Liver (tissue), 9 donors: ENCODE results near the gene NRF1. TPM values are rescaled to one million over a fixed set of nuclear protein-coding genes. Genes with fewer than 3 reads are reported as not detected.

ENCODE experiments used
- DNase-seq: peaks from one replicate; pipeline ENCODE4 v3.0.0-alpha.2; 2017; ENCODE audit warnings: low spot score
- H3K27ac ChIP-seq, 2 donors: one replicate each; pipeline ENCODE4 v1.7.0; 2013; ENCODE audit warnings: inconsistent platforms in 2 of 2, low read length in 2 of 2, control low read depth in 1 of 2, low read depth in 1 of 2, mild to moderate bottlenecking in 1 of 2
- H3K27me3 ChIP-seq, 4 donors: one replicate each; pipeline versions ENCODE4 v1.6.1 to v1.7.0; 2013; ENCODE audit warnings: low read length in 3 of 4, inconsistent platforms in 1 of 4, mild to moderate bottlenecking in 1 of 4, moderate library complexity in 1 of 4; ENCODE audit not compliant: control insufficient read depth in 4 of 4, insufficient read depth in 4 of 4
- H3K36me3 ChIP-seq, 4 donors: one replicate each; pipeline versions ENCODE4 v1.6.1 to v1.7.0; 2013; ENCODE audit warnings: low read length in 3 of 4, mild to moderate bottlenecking in 3 of 4, low read depth in 1 of 4, moderate library complexity in 1 of 4; ENCODE audit not compliant: control insufficient read depth in 4 of 4, insufficient read depth in 3 of 4
- H3K4me1 ChIP-seq, 4 donors: one replicate each; pipeline versions ENCODE4 v1.6.1 to v1.7.0; 2013; ENCODE audit warnings: low read length in 3 of 4, mild to moderate bottlenecking in 3 of 4, moderate library complexity in 1 of 4; ENCODE audit not compliant: control insufficient read depth in 4 of 4, insufficient read depth in 4 of 4
- H3K4me3 ChIP-seq, 3 donors: one replicate each; pipeline versions ENCODE4 v1.6.1 to v1.7.0; 2013; ENCODE audit warnings: low read length in 3 of 3, control low read depth in 1 of 3, low read depth in 1 of 3, mild to moderate bottlenecking in 1 of 3
- H3K9ac ChIP-seq, 2 donors: one replicate each; pipeline ENCODE4 v1.7.0; 2013; ENCODE audit warnings: low read length in 2 of 2, mild to moderate bottlenecking in 2 of 2, moderate library complexity in 2 of 2, control low read depth in 1 of 2, low read depth in 1 of 2
- H3K9me3 ChIP-seq, 4 donors: one replicate each; pipeline versions ENCODE4 v1.6.1 to v1.7.0; 2013; ENCODE audit warnings: low read length in 3 of 4; ENCODE audit not compliant: control insufficient read depth in 4 of 4
- CTCF ChIP-seq: fragments of 150-350 bp; IDR thresholded peaks from 2 replicates; pipeline ENCODE4 v1.5.1; 2017; ENCODE audit warnings: improper control_type of control experiment, low read depth, low read length; ENCODE audit not compliant: missing input control
- FOXA1 ChIP-seq: IDR thresholded peaks from 2 replicates; pipeline ENCODE4 v1.6.1; 2016; ENCODE audit warnings: antibody characterized with exemption
- FOXA2 ChIP-seq: IDR thresholded peaks from 2 replicates; pipeline ENCODE4 v1.6.1; 2016; ENCODE audit warnings: antibody characterized with exemption
- GABPA ChIP-seq, 2 donors: IDR thresholded peaks in 1 of 2; conservative IDR thresholded peaks in 1 of 2; 2 replicates each; pipeline ENCODE4 v1.6.1; 2016; ENCODE audit warnings: antibody characterized with exemption in 2 of 2, mild to moderate bottlenecking in 1 of 2, moderate library complexity in 1 of 2
- HNF4A ChIP-seq, 2 donors: conservative IDR thresholded peaks; 2 replicates each; pipeline ENCODE4 v1.6.1; 2016; ENCODE audit warnings: antibody characterized with exemption in 2 of 2, mild to moderate bottlenecking in 2 of 2
- HNF4G ChIP-seq: IDR thresholded peaks from 2 replicates; pipeline ENCODE4 v1.6.1; 2016; ENCODE audit warnings: antibody characterized with exemption
- JUND ChIP-seq, 2 donors: IDR thresholded peaks; 2 replicates each; pipeline ENCODE4 v1.6.1; 2016; ENCODE audit warnings: antibody characterized with exemption in 2 of 2
- NR2F2 ChIP-seq: IDR thresholded peaks from 2 replicates; pipeline ENCODE4 v1.6.1; 2016; ENCODE audit warnings: antibody characterized with exemption
- RAD21 ChIP-seq, 2 donors: IDR thresholded peaks; 2 replicates each; pipeline ENCODE4 v1.6.1; 2016; ENCODE audit warnings: antibody characterized with exemption in 2 of 2, mild to moderate bottlenecking in 2 of 2
- RXRA ChIP-seq, 2 donors: IDR thresholded peaks; 2 replicates each; pipeline ENCODE4 v1.6.1; 2017 to 2018; ENCODE audit warnings: antibody characterized with exemption in 2 of 2, mild to moderate bottlenecking in 1 of 2
- TAF1 ChIP-seq: conservative IDR thresholded peaks from 2 replicates; pipeline ENCODE4 v1.6.1; 2016; ENCODE audit warnings: antibody characterized with exemption, mild to moderate bottlenecking
- YY1 ChIP-seq: IDR thresholded peaks from 2 replicates; pipeline ENCODE4 v1.6.1; 2016; ENCODE audit warnings: antibody characterized with exemption, mild to moderate bottlenecking
- ZBTB33 ChIP-seq: IDR thresholded peaks from 2 replicates; pipeline ENCODE4 v1.6.1; 2016; ENCODE audit warnings: antibody characterized with exemption
- WGBS: extraction: QIAGEN DNeasy Blood & Tissue Kit; methylation state at CpG from one replicate; pipeline ENCODE4 v1.1.7; 2013; 5-methylcytosine and 5-hydroxymethylcytosine counted together
- polyA plus RNA-seq, 2 donors: library from polyadenylated mRNA; stranded (reverse) in 1 of 2; unstranded in 1 of 2; fragments of 200-250 nt in 1 of 2; fragments of >200 nt in 1 of 2; fragmentation: Nextera tagmentation in 1 of 2; extraction: Ambion mirVana in 1 of 2; gene quantifications; one replicate each; pipeline versions ENCODE4 v1.2.1 to v1.2.3, GENCODE V29; 2013 to 2015
- total RNA-seq, 2 donors: library from RNA; depleted of rRNA; stranded (reverse); fragments of >200 nt; gene quantifications; one replicate each; pipeline ENCODE4 v1.2.3, GENCODE V29; 2014
- TF ChIP-seq, protein P1 (sequence below): IDR thresholded peaks from 2 replicates; pipeline ENCODE4 v1.6.1; 2016; ENCODE audit warnings: antibody characterized with exemption
- donor health status: healthy.
- donor health status: healthy.
- donor health status: healthy.
- donor health status: healthy.
- donor health status: healthy.

The NRF1 gene
- total and polyA plus RNA-seq, 4 donors = 1.3 to 14.8 (median 5.3) TPM

DNA sequence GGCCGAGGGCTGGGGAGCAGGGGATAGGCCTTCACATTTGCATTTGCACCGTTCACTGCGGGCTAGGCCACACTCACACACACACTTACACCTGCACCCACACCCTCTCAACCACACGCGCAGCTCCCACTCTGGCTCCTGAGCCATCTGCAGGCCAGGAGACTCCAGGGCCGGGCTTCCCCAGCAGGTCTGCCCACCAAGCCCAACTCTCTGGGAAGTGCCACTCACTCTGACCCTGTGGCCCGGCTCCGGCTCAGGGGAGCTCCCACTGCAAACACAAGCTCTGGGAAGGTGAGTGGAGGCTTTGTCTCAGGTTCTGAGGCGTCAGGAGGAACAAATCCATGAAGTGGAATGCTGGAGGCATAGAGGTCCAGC is 157.9 kb downstream of the NRF1 start (continued):
- TF ChIP-seq RAD21 (IDR thresholded peaks at IDR 0.05) (no peak), HNF4A (conservative IDR thresholded peaks at IDR 0.05) (no peak), GABPA (IDR thresholded peaks at IDR 0.05 in 1 of 2, conservative IDR thresholded peaks at IDR 0.05 in 1 of 2) (no peak), ZBTB33 (no peak), TAF1 (no peak)

GRCh38 chr7:129769866-129770808 is 158.6 kb downstream of the NRF1 start:
- Histone ChIP-seq H3K9ac (no peak overlapping the region), H3K9me3 (no peaks in the 10 kb centered on the region), H3K36me3 (no peaks in the 10 kb centered on the region), H3K4me3 (no peak overlapping the region), H3K4me1 (no peaks in the 10 kb centered on the region), H3K27ac (no peak overlapping the region), H3K27me3 (no peaks in the 10 kb centered on the region)
- DNase-seq = no peak
- WGBS = 74% methylated on average over 21 of the region's 21 CpGs
- TF ChIP-seq RXRA (IDR thresholded peaks at IDR 0.05) (no peak), FOXA2 (no peak), NR2F2 (no peak), JUND (IDR thresholded peaks at IDR 0.05) (no peak), YY1 (no peak), CTCF (no peak), ZBTB33 (no peak), TAF1 (no peak), HNF4G (no peak), FOXA1 (no peak)
- TF ChIP-seq, protein P1, sequence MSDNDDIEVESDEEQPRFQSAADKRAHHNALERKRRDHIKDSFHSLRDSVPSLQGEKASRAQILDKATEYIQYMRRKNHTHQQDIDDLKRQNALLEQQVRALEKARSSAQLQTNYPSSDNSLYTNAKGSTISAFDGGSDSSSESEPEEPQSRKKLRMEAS = no peak
